Activated naive CD8-positive, alpha-beta T cell treated with anti-CD3 and anti-CD28 coated beads for 36 hours (primary cell): ENCODE results near the gene SVBP. TPM values are rescaled to one million over a fixed set of nuclear protein-coding genes. Genes with fewer than 3 reads are reported as not detected.
"Not testable (repeated sequence)": the region's sequence is repeated elsewhere in the genome, so short reads cannot be mapped to it uniquely, and the experiment has no call there.

ENCODE experiments used
- DNase-seq: peaks from one replicate; pipeline ENCODE4 v3.0.0; 2021
- H3K27ac Mint-ChIP-seq: one replicate; pipeline ENCODE4 v1.8.0; 2022; ENCODE audit warnings: mild to moderate bottlenecking, moderate library complexity, mixed read lengths
- H3K27me3 Mint-ChIP-seq: one replicate; pipeline ENCODE4 v1.8.0; 2022; ENCODE audit warnings: mild to moderate bottlenecking, mixed read lengths
- H3K36me3 Mint-ChIP-seq: one replicate; pipeline ENCODE4 v1.8.0; 2021; ENCODE audit warnings: mild to moderate bottlenecking, mixed read lengths
- H3K4me1 Mint-ChIP-seq: one replicate; pipeline ENCODE4 v1.8.0; 2021; ENCODE audit warnings: mixed read lengths
- H3K4me3 Mint-ChIP-seq: one replicate; pipeline ENCODE4 v1.8.0; 2022; ENCODE audit warnings: mild to moderate bottlenecking, moderate library complexity, mixed read lengths
- H3K9me3 Mint-ChIP-seq: one replicate; pipeline ENCODE4 v1.8.0; 2022; ENCODE audit warnings: mixed read lengths
- total RNA-seq, 2 experiments: library from RNA; stranded (reverse); gene quantifications; one replicate each; pipeline ENCODE4 v1.2.3, GENCODE V29; 2021

Gene SVBP
- total RNA-seq, 2 experiments from 2014 or later = 11.8 to 13.7 TPM

- H3K4me1 Mint-ChIP-seq = no peaks in the 10 kb centered on the region
- no peaks in the 10 kb centered on the region for H3K36me3 Mint-ChIP-seq
- no peak overlapping the region for H3K4me3 Mint-ChIP-seq
- no peak for DNase-seq
- no peak overlapping the region for H3K27ac Mint-ChIP-seq
- H3K27me3 Mint-ChIP-seq = no peaks in the 10 kb centered on the region
- no peaks in the 10 kb centered on the region for H3K9me3 Mint-ChIP-seq
These were observed 13.4 kb upstream of the SVBP start for GRCh38 chr1:42830631-42831030.

- no peaks in the 10 kb centered on the region for H3K9me3 Mint-ChIP-seq
- no peak for DNase-seq
- H3K4me1 Mint-ChIP-seq = peaks cover 6% of the 10 kb centered on the region
- no peak overlapping the region for H3K27ac Mint-ChIP-seq
- H3K36me3 Mint-ChIP-seq = no peaks in the 10 kb centered on the region
- no peak overlapping the region for H3K4me3 Mint-ChIP-seq
- no peaks in the 10 kb centered on the region for H3K27me3 Mint-ChIP-seq
These were observed 8.0 kb upstream of the SVBP start for GRCh38 chr1:42825036-42825851.

GRCh38 chr1:42824481-42825035 is 7.4 kb upstream of the SVBP start:
- no peak for DNase-seq
- Mint-ChIP-seq H3K9me3 (no peaks in the 10 kb centered on the region), H3K36me3 (no peaks in the 10 kb centered on the region), H3K27ac (no peak overlapping the region), H3K27me3 (no peaks in the 10 kb centered on the region), H3K4me3 (no peak overlapping the region), H3K4me1 (peaks cover 6% of the 10 kb centered on the region)

GRCh38 chr1:42822800-42823392 is 5.7 kb upstream of the SVBP start:
- Mint-ChIP-seq H3K27ac (no peak overlapping the region), H3K36me3 (no peaks in the 10 kb centered on the region), H3K4me1 (peaks cover 9% of the 10 kb centered on the region), H3K4me3 (no peak overlapping the region), H3K27me3 (no peaks in the 10 kb centered on the region), H3K9me3 (no peaks in the 10 kb centered on the region)
- no peak for DNase-seq

GRCh38 chr1:42821690-42822089 is 4.5 kb upstream of the SVBP start:
- DNase-seq = no peak
- Mint-ChIP-seq H3K36me3 (no peaks in the 10 kb centered on the region), H3K4me3 (no peak overlapping the region), H3K27me3 (no peaks in the 10 kb centered on the region), H3K27ac (no peak overlapping the region), H3K9me3 (no peaks in the 10 kb centered on the region), H3K4me1 (peaks cover 14% of the 10 kb centered on the region)

- Mint-ChIP-seq H3K27ac (no peak overlapping the region), H3K4me1 (peaks cover 21% of the 10 kb centered on the region), H3K4me3 (no peak overlapping the region)
These were observed 3.6 kb upstream of the SVBP start for GRCh38 chr1:42820813-42821212.

GRCh38 chr1:42817976-42818375 is 779 bp upstream of the SVBP start:
- Mint-ChIP-seq H3K36me3 (no peaks in the 10 kb centered on the region), H3K4me3 (no peak overlapping the region), H3K9me3 (no peaks in the 10 kb centered on the region), H3K4me1 (peaks cover 21% of the 10 kb centered on the region), H3K27me3 (no peaks in the 10 kb centered on the region), H3K27ac (no peak overlapping the region)
- no peak for DNase-seq

More at GRCh38 chr1:42820813-42821212, 3.6 kb upstream of the SVBP start:
- DNase-seq = no peak
- H3K36me3 Mint-ChIP-seq = no peaks in the 10 kb centered on the region
- H3K27me3 Mint-ChIP-seq = no peaks in the 10 kb centered on the region
- no peaks in the 10 kb centered on the region for H3K9me3 Mint-ChIP-seq

GRCh38 chr1:42817440-42817767 is 207 bp upstream of the SVBP start:
- Mint-ChIP-seq H3K36me3 (no peaks in the 10 kb centered on the region), H3K9me3 (no peaks in the 10 kb centered on the region), H3K4me1 (peaks cover 19% of the 10 kb centered on the region), H3K27me3 (no peaks in the 10 kb centered on the region), H3K27ac (no peak overlapping the region), H3K4me3 (peak overlapping the region; percentile 82)
- no peak for DNase-seq

GRCh38 chr1:42815941-42816584 is 1.1 kb downstream of the SVBP start:
- Mint-ChIP-seq H3K27me3 (no peaks in the 10 kb centered on the region), H3K27ac (peak overlapping the region; percentile 79), H3K36me3 (no peaks in the 10 kb centered on the region), H3K4me3 (peak overlapping the region; percentile 82), H3K9me3 (no peaks in the 10 kb centered on the region), H3K4me1 (peaks cover 19% of the 10 kb centered on the region)
- DNase-seq = peak; percentile 20

GRCh38 chr1:42814815-42815214 is 2.4 kb downstream of the SVBP start:
- not testable (repeated sequence) for H3K4me3 Mint-ChIP-seq, H3K27ac Mint-ChIP-seq, DNase-seq, H3K9me3 Mint-ChIP-seq, H3K36me3 Mint-ChIP-seq, H3K27me3 Mint-ChIP-seq
- H3K4me1 Mint-ChIP-seq = peaks cover 16% of the 10 kb centered on the region

- H3K4me1 Mint-ChIP-seq = peaks cover 3% of the 10 kb centered on the region
- H3K36me3 Mint-ChIP-seq = peaks cover 8% of the 10 kb centered on the region
- peaks cover 2% of the 10 kb centered on the region for H3K9me3 Mint-ChIP-seq
- H3K27me3 Mint-ChIP-seq = no peaks in the 10 kb centered on the region
- no peak overlapping the region for H3K27ac Mint-ChIP-seq
- no peak for DNase-seq
- H3K4me3 Mint-ChIP-seq = no peak overlapping the region
These were observed 10.0 kb downstream of the SVBP start for GRCh38 chr1:42807056-42807668.

GRCh38 chr1:42806593-42806992 is 10.6 kb downstream of the SVBP start:
- no peak overlapping the region for H3K27ac Mint-ChIP-seq
- peaks cover 8% of the 10 kb centered on the region for H3K36me3 Mint-ChIP-seq
- H3K4me3 Mint-ChIP-seq = no peak overlapping the region
- H3K4me1 Mint-ChIP-seq = peaks cover 3% of the 10 kb centered on the region
- H3K9me3 Mint-ChIP-seq = peaks cover 2% of the 10 kb centered on the region
- no peaks in the 10 kb centered on the region for H3K27me3 Mint-ChIP-seq
- no peak for DNase-seq

GRCh38 chr1:42806171-42806570 is 11.0 kb downstream of the SVBP start:
- no peaks in the 10 kb centered on the region for H3K27me3 Mint-ChIP-seq
- peaks cover 8% of the 10 kb centered on the region for H3K36me3 Mint-ChIP-seq
- H3K9me3 Mint-ChIP-seq = peaks cover 2% of the 10 kb centered on the region
- H3K27ac Mint-ChIP-seq = no peak overlapping the region
- peaks cover 3% of the 10 kb centered on the region for H3K4me1 Mint-ChIP-seq
- no peak for DNase-seq
- no peak overlapping the region for H3K4me3 Mint-ChIP-seq

- H3K4me1 Mint-ChIP-seq = no peaks in the 10 kb centered on the region
- peaks cover 2% of the 10 kb centered on the region for H3K9me3 Mint-ChIP-seq
- H3K4me3 Mint-ChIP-seq = no peak overlapping the region
- DNase-seq = no peak
- H3K27me3 Mint-ChIP-seq = no peaks in the 10 kb centered on the region
- H3K27ac Mint-ChIP-seq = no peak overlapping the region
- peaks cover 8% of the 10 kb centered on the region for H3K36me3 Mint-ChIP-seq
These were observed 15.2 kb downstream of the SVBP start for GRCh38 chr1:42801832-42802473.

GRCh38 chr1:42797979-42798378 is 19.2 kb downstream of the SVBP start:
- Mint-ChIP-seq H3K4me1 (no peaks in the 10 kb centered on the region), H3K27ac (no peak overlapping the region), H3K9me3 (no peaks in the 10 kb centered on the region), H3K4me3 (no peak overlapping the region), H3K27me3 (no peaks in the 10 kb centered on the region), H3K36me3 (no peaks in the 10 kb centered on the region)
- DNase-seq = no peak
